AG04450 (cell line): ENCODE data around the gene TPH1. TPM values are rescaled to one million over a fixed set of nuclear protein-coding genes. Genes with fewer than 3 reads are reported as not detected.
"Not testable (repeated sequence)": the region's sequence is repeated elsewhere in the genome, so short reads cannot be mapped to it uniquely, and the experiment has no call there.

Source experiments
- CTCF ChIA-PET: fragments of 300-600, 350-600 bp; formaldehyde crosslinking; extraction: SDS; loops from one replicate; lab custom pipeline; 2022; ENCODE audit warnings: antibody characterized with exemption, inconsistent platforms; lab: Charles Lee
- POLR2A ChIA-PET: fragments of 350-600 bp; formaldehyde crosslinking; extraction: SDS; loops from one replicate; lab custom pipeline; 2021; ENCODE audit warnings: antibody characterized with exemption, inconsistent platforms; lab: Yijun Ruan, JAX
- DNase-seq: peaks from one replicate; pipeline ENCODE4 v3.0.0-alpha.2; 2011; ENCODE audit warnings: low read depth, low spot score
- H3K27ac ChIP-seq: one replicate; pipeline ENCODE4 v1.5.1; 2012; ENCODE audit warnings: low read depth, low read length, control low read depth
- H3K27me3 ChIP-seq: one replicate; pipeline ENCODE4 v1.6.0; 2012; ENCODE audit warnings: low read length; ENCODE audit not compliant: control insufficient read depth, insufficient read depth
- H3K4me3 ChIP-seq: 2 replicates; pipeline ENCODE4 v1.5.1; 2011; ENCODE audit warnings: mild to moderate bottlenecking, low read depth, low read length, control low read depth
- H3K9me3 ChIP-seq: 2 replicates; pipeline ENCODE4 v1.5.1; 2012; ENCODE audit warnings: low read length; ENCODE audit not compliant: control insufficient read depth, insufficient read depth
- CTCF ChIP-seq: IDR thresholded peaks from 2 replicates; pipeline ENCODE4 v1.5.1; 2011; ENCODE audit warnings: low read depth, low read length, control low read depth, inconsistent platforms
- polyA plus RNA-seq: library from polyadenylated mRNA; depleted of rRNA; stranded (reverse); fragments of >200 nt; gene quantifications from 2 replicates; pipeline ENCODE4 v1.2.3, GENCODE V29; 2011; rRNA removed

Gene TPH1
- polyA plus RNA-seq, 1 experiment, result 0.06 TPM

- H3K27me3 ChIP-seq, result no peaks in the 10 kb centered on the region
- no peak overlapping the region for H3K27ac ChIP-seq
- ChIA-PET CTCF (interaction anchor here (0.9 to 5.1 kb wide), 3 partner anchors 10 to 203 kb away, joined by 3 to 52 read pairs (median 3); no protein-coding TSS in a partner anchor), POLR2A (no interaction called here)
- no peak overlapping the region for H3K4me3 ChIP-seq
- no peak for DNase-seq
- no peaks in the 10 kb centered on the region for H3K9me3 ChIP-seq
- TF ChIP-seq CTCF, result no peak
These were observed 44.9 kb downstream of the TPH1 start for GRCh38 chr11:18001191-18001590.

GRCh38 chr11:18000760-18001159 lies 45.3 kb downstream of the TPH1 start:
- TF ChIP-seq CTCF, result no peak
- Histone ChIP-seq H3K27ac (no peak overlapping the region), H3K9me3 (no peaks in the 10 kb centered on the region), H3K4me3 (no peak overlapping the region), H3K27me3 (no peaks in the 10 kb centered on the region)
- ChIA-PET CTCF (interaction anchor here (0.9 to 5.1 kb wide), 3 partner anchors 9 to 203 kb away, joined by 3 to 52 read pairs (median 3); no protein-coding TSS in a partner anchor), POLR2A (no interaction called here)
- no peak for DNase-seq

- H3K4me3 ChIP-seq, H3K9me3 ChIP-seq, H3K27ac ChIP-seq, POLR2A ChIA-PET, DNase-seq, H3K27me3 ChIP-seq: not testable (repeated sequence)
- CTCF ChIA-PET, result interaction anchor here (0.7 to 5.1 kb wide), 4 partner anchors 9 to 106 kb away, joined by 3 to 52 read pairs (median 4); partner anchors contain the start of gene SAAL1
These were observed 45.9 kb downstream of the TPH1 start for GRCh38 chr11:18000128-18000527.

Other genes starting within 250 kb of the TPH1 start
- 16.5 and 18.1 TPM in 2 replicates for gene SERGEF, start 33.2 kb downstream of the TPH1 start, polyA plus RNA-seq
- 15.4 and 17.0 TPM in 2 replicates for gene SAAL1, start 59.8 kb upstream of the TPH1 start, polyA plus RNA-seq
- gene MRGPRX3, start 86.3 kb upstream of the TPH1 start, polyA plus RNA-seq, result not detected in 2 replicates
- gene MRGPRX4, start 126.6 kb upstream of the TPH1 start, polyA plus RNA-seq, result not detected in 2 replicates
- not detected in 2 replicates for gene SAA4, start 190.5 kb upstream of the TPH1 start, polyA plus RNA-seq
- not detected in 2 replicates for gene SAA2, start 202.4 kb upstream of the TPH1 start, polyA plus RNA-seq
- gene SAA1, start 220.0 kb upstream of the TPH1 start, polyA plus RNA-seq, result not detected in 2 replicates